GM19239 (cell line): ENCODE measurements around the gene IL22RA1.

Experiments used
- DNase-seq: peaks from one replicate; pipeline ENCODE4 v3.0.0; 2011; ENCODE audit warnings: low spot score; ENCODE audit not compliant: insufficient read length
- FAIRE-seq: peaks from 2 replicates; lab custom pipeline; 2011; peaks lifted over from hg19 to GRCh38; lab: Jason Lieb, UNC

Gene IL22RA1

DNA sequence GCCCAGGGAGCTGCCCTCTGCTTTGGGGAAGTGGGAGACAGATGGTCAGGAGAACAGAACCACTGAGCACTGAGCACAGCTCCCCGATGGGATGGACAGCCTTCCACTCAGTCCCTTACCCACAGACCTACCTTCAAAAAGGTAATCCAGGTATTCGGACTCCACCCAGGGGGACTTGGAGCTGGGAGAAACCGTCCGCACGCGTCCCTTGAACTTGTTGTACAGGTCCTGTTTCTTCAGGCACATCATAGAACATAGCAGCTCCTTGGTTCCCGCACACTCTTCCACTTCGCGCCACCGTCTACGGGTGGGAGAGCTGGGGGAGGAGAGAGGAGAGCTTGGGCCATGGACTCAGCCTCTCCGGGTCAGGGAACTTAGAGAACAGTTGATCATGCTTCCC, 26.3 kb upstream of the IL22RA1 start:
- FAIRE-seq (no peak), DNase-seq (no peak)

DNA sequence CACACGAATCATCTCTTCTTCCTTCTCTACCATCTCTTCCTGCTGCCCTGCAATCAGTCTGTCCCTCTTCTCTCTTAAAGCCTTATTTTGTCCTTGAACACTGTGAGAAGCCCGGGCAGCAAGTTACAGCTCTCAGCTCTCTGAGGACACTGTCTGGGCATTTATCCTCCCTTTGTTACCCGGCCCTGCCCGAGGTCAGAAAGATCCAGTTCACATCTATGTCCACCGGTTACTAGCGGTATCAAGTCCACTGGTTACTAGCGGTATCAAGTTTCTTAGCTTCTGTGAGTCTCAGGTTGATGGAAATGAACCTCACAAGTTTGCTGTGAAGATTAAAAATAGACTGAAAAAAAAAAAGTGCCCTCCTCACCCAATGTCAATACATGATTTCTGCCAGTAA, 25.3 kb upstream of the IL22RA1 start:
- FAIRE-seq (no peak), DNase-seq (no peak)

DNA sequence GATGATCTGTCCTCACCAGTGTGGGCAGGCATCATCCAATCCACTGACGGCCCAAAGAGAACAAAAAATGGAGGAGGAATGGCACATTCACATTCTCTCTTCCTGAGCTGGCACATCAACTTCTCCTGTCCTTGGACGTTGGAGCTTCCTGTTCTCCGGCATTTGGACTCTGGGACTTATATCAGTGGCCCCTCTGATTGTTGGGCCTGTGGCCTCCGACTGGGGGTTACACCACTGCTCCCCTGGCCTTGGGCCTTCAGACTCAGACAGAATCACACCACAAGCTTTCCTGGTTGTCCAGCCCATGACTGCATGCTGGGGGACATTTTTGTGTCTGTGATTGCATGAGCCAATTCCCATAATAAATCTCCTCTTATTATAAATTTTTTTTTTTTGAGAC, 24.1 kb upstream of the IL22RA1 start:
- no peak for FAIRE-seq
- DNase-seq, result no peak

GRCh38 chr1:24165500-24165899, 22.6 kb upstream of the IL22RA1 start:
- FAIRE-seq (no peak), DNase-seq (no peak)

DNA sequence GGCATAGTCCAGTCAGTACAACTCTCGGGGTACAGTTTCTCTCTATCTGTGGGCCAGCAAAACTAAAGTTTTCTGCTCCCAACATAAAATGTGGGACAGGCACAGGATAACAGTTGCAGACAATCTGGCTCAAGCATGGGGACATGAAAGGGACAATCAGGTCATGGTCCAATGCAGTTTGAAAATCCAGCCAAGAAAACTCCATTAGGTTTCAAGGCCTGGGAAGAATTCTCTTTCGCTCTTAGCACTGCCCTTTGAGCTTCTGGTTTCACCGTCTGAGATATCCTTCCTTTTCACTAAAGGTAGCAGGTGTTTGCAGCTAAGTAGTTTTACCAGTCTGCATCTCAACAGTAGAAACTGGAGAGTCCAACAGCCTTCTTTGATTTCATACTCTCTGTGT, 21.1 kb upstream of the IL22RA1 start:
- DNase-seq (no peak), FAIRE-seq (no peak)

DNA sequence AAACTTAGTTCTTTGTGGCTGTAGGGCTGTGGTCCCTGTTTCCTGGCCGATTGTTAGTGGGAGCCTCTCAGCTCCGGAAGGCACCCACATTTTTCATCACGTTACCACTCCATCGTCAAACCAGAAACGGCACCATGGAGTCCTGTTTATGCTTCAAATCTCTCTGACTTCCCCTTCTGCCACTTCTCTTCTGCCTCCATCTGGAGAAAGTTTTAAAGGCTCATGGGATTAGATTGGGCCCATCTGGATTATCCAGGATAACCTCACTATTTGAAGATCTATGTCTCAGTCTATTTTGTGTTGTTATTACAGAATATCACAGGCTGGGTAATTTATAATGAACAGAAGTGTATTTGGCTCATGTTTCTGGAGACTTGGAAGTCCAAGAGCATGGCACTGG, 19.3 kb upstream of the IL22RA1 start:
- DNase-seq (no peak), FAIRE-seq (no peak)

DNA sequence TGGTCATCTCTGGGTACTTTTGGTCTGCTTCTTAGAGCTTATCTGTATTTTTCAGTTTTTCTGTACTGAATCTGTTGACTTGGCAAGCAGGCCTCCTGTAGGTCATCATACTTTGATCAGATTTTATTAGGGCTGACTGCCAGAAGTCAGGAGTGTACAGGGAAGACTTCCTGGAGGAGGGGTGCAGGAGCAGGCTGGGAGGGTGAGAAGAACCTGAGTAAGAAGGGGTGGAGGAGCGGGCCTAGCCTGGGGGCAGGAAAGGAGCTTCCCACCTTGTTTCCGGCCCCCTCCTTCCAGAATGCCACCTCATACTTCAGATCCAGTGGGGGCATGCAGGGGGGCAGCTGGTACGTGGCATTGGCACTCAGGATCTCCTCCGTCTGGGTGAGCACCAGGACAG, 18.3 kb upstream of the IL22RA1 start:
- no peak for DNase-seq
- FAIRE-seq, result no peak

DNA sequence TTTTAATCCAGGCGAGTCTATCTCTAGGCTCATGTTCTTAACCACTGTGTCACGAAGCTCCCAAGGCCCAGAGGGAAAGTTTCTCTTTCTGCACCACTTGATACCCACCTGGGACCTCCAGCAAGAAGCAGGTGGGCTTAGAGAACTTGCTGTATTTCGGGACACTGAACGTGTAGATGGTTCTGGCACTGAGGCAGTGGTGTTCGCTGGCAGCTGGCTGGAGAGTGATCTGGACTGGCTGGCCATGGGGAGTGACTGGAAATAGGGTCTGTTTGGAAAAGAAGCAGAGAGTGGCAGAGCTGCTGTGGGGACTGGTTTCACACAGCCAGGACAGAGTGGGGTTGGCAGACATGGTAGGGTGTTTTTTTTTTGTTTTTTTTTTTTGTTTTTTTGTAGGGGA, 16.4 kb upstream of the IL22RA1 start:
- DNase-seq (no peak), FAIRE-seq (no peak)

- no peak for FAIRE-seq
- DNase-seq, result no peak
These were observed 15.1 kb upstream of the IL22RA1 start for GRCh38 chr1:24157918-24158481.

- FAIRE-seq, result no peak
- no peak for DNase-seq
These were observed 13.8 kb upstream of the IL22RA1 start for GRCh38 chr1:24156542-24157260.

DNA sequence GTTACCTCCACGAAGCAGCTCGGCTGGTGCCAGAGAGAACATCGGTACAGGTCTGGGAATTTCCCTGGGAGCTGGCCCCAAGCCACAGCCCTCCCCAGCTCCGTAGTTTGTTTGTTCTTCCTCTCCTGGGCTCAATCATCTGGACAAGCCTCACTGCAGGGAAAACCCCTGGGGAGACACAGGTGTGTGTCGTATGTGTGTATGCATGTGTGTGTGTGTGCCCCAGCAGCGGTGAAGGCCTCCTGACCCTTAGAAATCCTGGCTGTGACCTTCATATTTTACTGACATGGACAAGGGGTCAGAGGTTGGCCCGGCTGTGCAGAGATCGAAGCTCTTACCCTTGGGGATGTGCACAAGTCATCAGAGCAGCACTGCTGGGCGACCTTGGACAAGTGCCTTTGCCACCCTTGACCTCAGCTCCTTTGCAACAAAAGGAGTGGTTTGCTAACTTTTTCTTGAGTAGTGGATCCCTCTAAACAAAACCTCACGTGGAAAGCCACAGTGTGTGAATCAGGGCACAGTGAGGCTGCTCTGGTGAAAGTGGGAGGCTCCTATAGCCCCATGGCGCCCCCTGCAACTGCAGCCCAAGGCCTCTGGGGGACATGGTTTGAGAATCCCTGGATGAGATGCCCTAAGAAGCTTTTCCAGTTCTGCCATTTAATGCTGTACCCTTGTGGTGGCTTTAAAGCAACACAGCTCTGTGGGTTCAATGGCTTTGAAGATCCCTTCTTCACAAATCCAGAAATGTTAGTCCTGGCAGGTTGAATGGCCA, 12.3 kb upstream of the IL22RA1 start:
- FAIRE-seq, result peak; percentile 23
- DNase-seq, result no peak

DNA sequence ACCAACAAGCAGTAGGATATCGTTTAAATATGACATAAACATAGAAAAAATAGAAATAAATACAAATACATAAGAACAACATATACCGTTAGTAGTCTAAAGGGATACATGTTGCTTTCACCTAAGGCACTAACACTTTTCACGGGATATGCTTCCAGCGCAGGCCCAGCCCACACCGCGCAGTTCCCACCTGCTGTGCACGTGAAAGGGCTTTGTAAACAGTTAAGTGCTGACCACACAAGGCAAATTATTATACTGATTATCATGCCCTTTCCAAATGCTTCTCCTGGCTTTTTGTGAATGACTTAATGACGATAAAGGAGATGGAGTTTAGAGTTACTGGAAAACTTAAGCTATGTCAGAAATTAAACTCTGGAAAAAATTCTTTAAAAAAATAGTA, 11.3 kb upstream of the IL22RA1 start:
- DNase-seq (no peak), FAIRE-seq (no peak)

- no peak for DNase-seq
These were observed 9.9 kb upstream of the IL22RA1 start for GRCh38 chr1:24152631-24153494.

GRCh38 chr1:24151175-24151533, 8.2 kb upstream of the IL22RA1 start:
- DNase-seq, result no peak
- peak; percentile 61 for FAIRE-seq

More at GRCh38 chr1:24152631-24153494, 9.9 kb upstream of the IL22RA1 start:
- FAIRE-seq, result no peak

DNA sequence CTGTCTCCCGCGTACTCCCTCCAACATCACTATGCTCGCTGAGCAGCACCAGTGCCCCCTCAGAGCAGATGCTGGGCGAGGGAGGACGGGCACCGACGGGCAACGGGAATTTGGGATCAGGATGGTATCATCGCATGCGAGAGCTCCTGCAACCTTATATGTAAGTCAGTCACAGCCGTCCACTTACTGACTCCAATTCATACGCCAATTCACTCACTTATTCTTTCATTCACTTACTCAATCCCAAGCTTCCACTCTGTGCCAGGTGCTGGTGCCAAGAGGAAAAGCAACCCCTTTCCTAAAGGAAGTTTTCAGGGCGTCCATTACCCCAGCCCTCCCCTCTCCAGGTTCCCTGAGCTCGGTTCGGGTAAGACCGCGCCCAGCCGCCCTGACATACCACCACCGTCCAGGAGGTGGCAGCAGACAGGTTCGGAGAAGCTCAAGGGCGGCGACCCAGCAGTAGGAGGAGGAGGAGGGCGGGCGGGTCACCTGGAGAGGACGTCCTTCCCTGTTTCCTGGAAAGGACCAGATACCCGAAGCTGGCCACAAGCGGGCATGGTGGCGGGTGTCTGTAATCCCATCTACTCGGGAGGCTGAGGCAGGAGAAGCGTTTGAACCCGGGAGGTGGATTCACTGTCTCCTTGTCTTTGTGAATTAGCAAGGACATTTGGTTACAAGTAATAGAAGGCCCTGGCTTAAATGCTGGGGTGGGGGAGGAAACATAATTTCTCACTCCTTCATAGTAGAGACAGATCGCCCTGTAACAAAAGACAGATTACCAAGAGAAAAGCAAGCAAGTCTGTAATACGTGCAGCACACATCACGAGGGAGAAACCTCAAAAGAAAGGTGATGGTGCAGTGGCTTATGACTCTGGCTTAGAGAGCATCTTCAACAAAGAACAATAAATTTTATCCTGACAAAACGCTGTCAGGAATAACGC, 7.6 kb upstream of the IL22RA1 start:
- peak; percentile 77 for DNase-seq
- FAIRE-seq, result peak; percentile 97

DNA sequence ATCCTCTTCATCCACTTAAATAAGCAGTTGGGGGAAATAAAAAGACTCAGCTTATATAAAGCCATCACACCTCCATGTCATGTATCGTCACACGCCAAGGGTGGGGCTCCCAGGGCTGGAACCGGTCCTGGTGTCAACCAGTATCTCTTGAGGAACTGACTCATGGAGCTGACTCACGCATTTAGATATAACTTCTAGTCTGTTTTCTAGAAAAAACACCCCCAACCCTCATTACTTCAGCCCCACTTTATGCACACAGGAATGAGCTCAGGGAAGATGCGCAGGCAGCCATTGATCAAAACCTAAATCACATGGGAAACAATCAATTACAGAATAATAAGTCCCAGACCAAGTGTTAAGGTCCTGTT, 6.9 kb upstream of the IL22RA1 start:
- FAIRE-seq, result peak; percentile 28

DNA sequence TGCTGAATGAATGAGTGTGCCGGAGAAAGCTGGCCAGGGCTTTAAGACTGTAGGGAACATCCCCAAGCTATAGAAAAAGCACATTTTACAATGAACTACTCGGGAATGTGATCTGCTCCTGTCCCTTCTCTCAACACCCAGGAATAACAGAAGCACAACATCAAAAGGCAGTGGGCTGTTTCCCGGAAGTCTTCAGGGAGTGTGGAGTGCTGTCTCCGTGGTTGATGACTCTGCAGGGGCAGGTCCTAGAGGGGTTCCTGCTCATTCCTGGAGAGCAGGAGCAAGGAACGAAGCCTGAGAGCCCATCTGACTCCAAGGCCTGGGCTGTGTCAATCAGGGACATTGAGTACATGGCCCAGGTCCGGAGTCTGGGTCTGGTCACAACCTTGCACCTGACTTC, 4.9 kb upstream of the IL22RA1 start:
- no peak for DNase-seq
- FAIRE-seq, result no peak

More for the DNA sequence above, 6.9 kb upstream of the IL22RA1 start:
- no peak for DNase-seq

DNA sequence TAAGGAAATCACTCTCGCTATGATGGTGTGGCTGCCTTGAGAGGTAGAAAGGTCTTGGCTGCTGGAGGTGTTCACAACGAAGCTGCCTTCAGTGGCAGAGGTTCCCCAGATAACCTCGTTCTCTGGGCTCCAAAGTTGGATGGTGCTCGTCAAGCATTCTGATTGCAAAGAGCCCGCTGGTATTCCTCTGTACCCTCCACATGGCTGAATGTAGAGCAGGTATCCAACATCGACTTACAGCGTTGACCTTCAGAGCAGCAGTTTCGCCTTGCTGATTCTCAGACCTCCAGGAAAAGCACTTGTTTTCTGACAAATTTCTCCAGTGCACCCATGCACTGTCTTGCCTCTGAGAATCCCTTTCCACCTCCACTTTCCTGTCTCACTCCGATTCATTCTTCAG, 4.3 kb upstream of the IL22RA1 start:
- DNase-seq, result no peak
- no peak for FAIRE-seq

DNA sequence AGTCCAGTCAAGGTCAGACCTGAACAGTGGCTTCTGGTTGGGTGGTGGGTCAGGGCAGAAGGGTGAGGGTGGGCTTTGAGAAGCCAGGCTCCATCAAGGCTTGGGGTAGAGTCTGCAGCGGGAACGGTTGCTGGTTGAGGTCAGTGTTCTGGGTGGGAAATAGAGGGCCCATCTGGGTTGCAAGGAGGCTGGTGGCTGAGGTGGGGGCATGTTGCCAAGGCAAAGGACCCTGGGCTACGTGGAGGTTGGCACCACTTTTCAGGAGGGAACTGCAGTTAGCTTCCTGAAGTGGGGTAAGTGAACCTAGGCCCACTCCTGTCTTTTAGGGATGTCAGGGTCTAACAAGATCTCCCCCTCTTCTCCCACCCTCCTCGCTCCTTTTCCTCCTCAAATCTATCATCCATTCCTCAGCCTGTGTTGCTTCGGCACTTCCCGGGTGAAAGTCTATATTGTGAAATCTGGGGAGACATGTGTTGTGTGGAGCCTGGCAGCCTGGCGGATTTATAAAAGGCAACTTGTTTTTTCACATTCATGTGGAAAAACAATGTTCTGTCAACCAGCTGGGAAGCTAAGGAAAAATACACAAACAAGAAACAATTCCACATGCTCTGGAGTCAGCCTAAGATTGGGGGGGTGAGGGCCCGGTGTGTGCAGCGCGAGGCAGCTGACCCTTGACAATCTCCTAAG, 1.5 kb downstream of the IL22RA1 start:
- DNase-seq (no peak), FAIRE-seq (no peak)
